Activated T-cell treated with anti-CD3 and anti-CD28 coated beads, Interleukin-2, amount 50 U/mL, for 72 hours (primary cell): ENCODE data around the gene TAF11L7. TPM values are rescaled to one million over a fixed set of nuclear protein-coding genes. Genes with fewer than 3 reads are reported as not detected.
"Not testable (repeated sequence)": the region's sequence is repeated elsewhere in the genome, so short reads cannot be mapped to it uniquely, and the experiment has no call there.

Source experiments
- ATAC-seq, 2 donors: fragments of 150-1000 bp; cut with Tn5 transposase; replicated peaks in 1 of 2; 2 replicates each; pipeline ENCODE4 v1.10.0; 2021; ENCODE audit warnings: moderate library complexity in 2 of 2, mild to moderate bottlenecking in 1 of 2
- DNase-seq, 2 donors: peaks; one replicate each; pipeline ENCODE4 v3.0.0; 2021 to 2022; ENCODE audit warnings: mixed read lengths in 1 of 2
- H3K27ac Mint-ChIP-seq: one replicate; pipeline ENCODE4 v1.8.0; 2022; ENCODE audit warnings: mild to moderate bottlenecking, moderate library complexity, mixed read lengths
- H3K27me3 Mint-ChIP-seq: one replicate; pipeline ENCODE4 v1.8.0; 2022; ENCODE audit warnings: low read depth, mixed read lengths
- H3K36me3 Mint-ChIP-seq, 2 donors: one replicate each; pipeline ENCODE4 v1.8.0; 2022; ENCODE audit warnings: mixed read lengths in 2 of 2, mild to moderate bottlenecking in 1 of 2; ENCODE audit not compliant: insufficient read depth in 2 of 2
- H3K4me1 Mint-ChIP-seq: one replicate; pipeline ENCODE4 v1.8.0; 2022; ENCODE audit warnings: low read depth, mixed read lengths
- H3K4me3 Mint-ChIP-seq, 2 donors: one replicate each; pipeline ENCODE4 v1.8.0; 2022; ENCODE audit warnings: mild to moderate bottlenecking in 2 of 2, mixed read lengths in 2 of 2, moderate library complexity in 2 of 2
- H3K9me3 Mint-ChIP-seq, 2 donors: one replicate each; pipeline ENCODE4 v1.8.0; 2022; ENCODE audit warnings: mixed read lengths in 2 of 2
- total RNA-seq, 2 donors: library from RNA; stranded (reverse); gene quantifications; one replicate each; pipeline ENCODE4 v1.2.3, GENCODE V29; 2022

Gene TAF11L7
- not detected for total RNA-seq

- H3K4me3 Mint-ChIP-seq, H3K36me3 Mint-ChIP-seq, H3K27ac Mint-ChIP-seq, H3K9me3 Mint-ChIP-seq, DNase-seq, H3K27me3 Mint-ChIP-seq, H3K4me1 Mint-ChIP-seq, ATAC-seq: not testable (repeated sequence)
These were observed at the start of gene TAF11L7 for GRCh38 chr5:17585658-17586057. Gene TAF11L7, minus strand, starts transcription at chr5:17585758.

DNA sequence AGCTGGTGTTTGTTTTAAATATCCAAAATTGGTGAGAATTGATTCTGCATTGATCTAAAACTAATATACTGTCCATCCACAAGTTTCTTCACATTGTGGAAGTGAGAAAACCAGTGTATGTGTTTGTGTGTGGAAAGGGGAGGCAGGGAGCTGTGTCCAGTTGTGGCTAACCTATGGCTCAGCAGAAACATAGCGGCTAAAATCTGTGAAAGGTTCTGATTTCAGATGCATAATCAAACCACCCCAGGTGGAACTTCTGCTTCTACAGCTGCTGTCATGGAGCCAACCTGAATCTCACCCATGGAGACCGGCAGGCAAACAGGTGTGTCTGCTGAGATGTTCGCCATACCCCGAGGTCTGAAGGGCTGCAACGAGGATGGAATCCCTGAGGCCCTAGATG is 48.6 kb upstream of the TAF11L7 start, which contains the start of gene TAF11L14:
Gene TAF11L14 (plus strand): TSS at position 301 of the 400 bp plus-strand sequence.
- H3K9me3 Mint-ChIP-seq: peaks cover 2% of the 10 kb centered on the region in 2 donors
- no peak for DNase-seq
- H3K4me3 Mint-ChIP-seq: no peak within 1 kb of the TSS
- ATAC-seq: no peak
- H3K36me3 Mint-ChIP-seq: no peaks in the 10 kb centered on the region
- H3K27ac Mint-ChIP-seq: no peak within 1 kb of the TSS
- H3K4me1 Mint-ChIP-seq: no peaks in the 10 kb centered on the region
- no peaks in the 10 kb centered on the region for H3K27me3 Mint-ChIP-seq

DNA sequence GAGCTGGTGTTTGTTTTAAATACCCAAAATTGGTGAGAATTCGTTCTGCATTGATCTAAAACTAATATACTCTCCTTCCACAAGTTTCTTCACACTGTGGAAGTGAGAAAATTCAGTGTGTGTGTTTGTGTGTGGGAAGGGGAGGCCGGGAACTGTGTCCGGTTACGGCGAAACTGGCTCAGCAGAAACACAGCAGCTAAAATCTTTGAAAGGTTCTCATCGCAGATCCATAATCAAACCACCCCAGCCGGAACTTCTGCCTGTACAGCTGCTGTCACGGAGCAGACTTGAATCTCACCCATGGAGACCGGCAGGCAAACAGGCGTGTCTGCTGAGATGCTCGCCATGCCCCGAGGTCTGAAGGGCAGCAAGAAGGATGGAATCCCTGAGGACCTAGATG is 46.2 kb upstream of the TAF11L7 start, which contains the start of gene TAF11L13:
Gene TAF11L13 (plus strand): TSS at position 301 of the 400 bp plus-strand sequence.
- not testable (repeated sequence) for DNase-seq, ATAC-seq, H3K4me3 Mint-ChIP-seq

DNA sequence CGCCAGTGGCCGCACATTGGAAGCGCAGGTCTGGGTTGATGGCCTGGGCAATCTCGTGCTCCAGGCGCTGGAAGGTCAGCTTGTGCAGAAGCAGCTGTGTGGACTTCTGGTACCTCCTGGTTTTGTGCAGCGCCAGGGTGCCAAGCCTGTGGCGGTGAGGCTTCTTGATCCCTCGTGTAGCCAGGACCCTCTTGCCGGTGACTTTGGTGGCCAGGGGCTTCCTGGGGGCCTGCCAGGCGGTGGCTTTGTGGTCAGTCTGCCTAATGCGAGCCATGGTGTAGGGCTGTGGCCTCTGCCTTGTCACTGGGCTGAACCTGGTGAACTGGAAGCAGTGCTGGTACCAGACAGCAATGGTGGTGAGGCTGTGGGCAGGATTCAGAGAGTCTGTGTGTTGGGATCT is 40.1 kb upstream of the TAF11L7 start:
- no peak overlapping the region for H3K27ac Mint-ChIP-seq
- ATAC-seq (no peak), DNase-seq (no peak)
- peaks cover 3 to 6% of the 10 kb centered on the region in 2 donors for H3K9me3 Mint-ChIP-seq
- no peak overlapping the region for H3K4me3 Mint-ChIP-seq
- no peaks in the 10 kb centered on the region for H3K27me3 Mint-ChIP-seq
- H3K36me3 Mint-ChIP-seq: no peaks in the 10 kb centered on the region
- H3K4me1 Mint-ChIP-seq: no peaks in the 10 kb centered on the region

More for the DNA sequence above, 46.2 kb upstream of the TAF11L7 start, which contains the start of gene TAF11L13:
- H3K4me1 Mint-ChIP-seq, H3K9me3 Mint-ChIP-seq, H3K27me3 Mint-ChIP-seq, H3K27ac Mint-ChIP-seq, H3K36me3 Mint-ChIP-seq: not testable (repeated sequence)

- no peaks in the 10 kb centered on the region for H3K36me3 Mint-ChIP-seq
These were observed 35.1 kb upstream of the TAF11L7 start for GRCh38 chr5:17620627-17621026.

GRCh38 chr5:17619354-17619753 is 33.8 kb upstream of the TAF11L7 start:
- no peak for DNase-seq
- Mint-ChIP-seq H3K4me1 (no peaks in the 10 kb centered on the region), H3K27ac (no peak overlapping the region), H3K36me3 (no peaks in the 10 kb centered on the region), H3K9me3 (peaks cover 5 to 7% of the 10 kb centered on the region in 2 donors), H3K27me3 (no peaks in the 10 kb centered on the region), H3K4me3 (no peak overlapping the region)
- ATAC-seq: no peak

More at GRCh38 chr5:17620627-17621026, 35.1 kb upstream of the TAF11L7 start:
- Mint-ChIP-seq H3K4me1 (no peaks in the 10 kb centered on the region), H3K27me3 (no peaks in the 10 kb centered on the region), H3K4me3 (no peak overlapping the region), H3K27ac (no peak overlapping the region), H3K9me3 (peaks cover 3 to 7% of the 10 kb centered on the region in 2 donors)
- no peak for DNase-seq
- ATAC-seq: no peak

DNA sequence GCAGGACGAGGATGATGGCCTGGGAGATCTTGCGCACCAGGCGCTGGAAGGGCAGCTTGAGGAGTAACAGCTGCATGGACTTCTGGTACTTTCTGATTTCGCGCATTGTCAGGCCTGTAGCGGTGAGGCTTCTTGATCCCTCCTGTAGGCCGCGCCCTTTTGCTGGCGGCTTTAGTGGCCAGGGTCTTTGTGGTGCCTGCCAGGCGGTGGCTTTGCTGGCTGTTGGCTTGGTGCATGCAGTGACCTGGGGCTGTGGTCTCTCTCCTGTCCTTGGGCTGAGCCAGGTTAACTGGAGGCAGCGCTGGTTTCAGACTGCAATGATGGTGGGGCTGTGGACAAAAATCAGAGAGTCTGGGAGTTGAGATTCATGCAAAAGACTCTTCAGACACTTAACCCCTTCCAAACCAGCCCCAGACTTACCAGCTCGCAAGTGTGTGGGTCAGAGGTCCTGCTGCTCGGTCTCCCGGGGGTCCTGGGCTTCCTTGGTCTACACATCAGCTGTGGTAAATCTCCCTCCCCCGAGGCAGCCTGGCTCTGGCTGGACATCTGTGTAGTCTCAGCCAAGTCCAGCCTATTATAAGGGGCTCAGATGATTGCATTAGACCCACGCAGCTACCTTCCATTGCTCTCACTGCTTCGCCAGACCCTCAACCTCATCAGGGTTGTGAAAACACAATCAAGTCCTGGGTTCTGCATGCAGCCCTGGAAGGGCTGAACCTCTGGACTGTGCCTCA is 29.5 kb upstream of the TAF11L7 start:
- ATAC-seq: no peak

GRCh38 chr5:17610092-17610491 is 24.5 kb upstream of the TAF11L7 start, which contains the start of gene TAF11L12:
Gene TAF11L12, plus strand, starts transcription at chr5:17610392.
- not testable (repeated sequence) for H3K4me1 Mint-ChIP-seq, H3K36me3 Mint-ChIP-seq, H3K4me3 Mint-ChIP-seq, H3K27ac Mint-ChIP-seq, DNase-seq, H3K9me3 Mint-ChIP-seq, H3K27me3 Mint-ChIP-seq, ATAC-seq

More for the DNA sequence above, 29.5 kb upstream of the TAF11L7 start:
- H3K4me3 Mint-ChIP-seq: no peak overlapping the region
- no peaks in the 10 kb centered on the region for H3K27me3 Mint-ChIP-seq
- peaks cover 4 to 7% of the 10 kb centered on the region in 2 donors for H3K9me3 Mint-ChIP-seq
- no peak overlapping the region for H3K27ac Mint-ChIP-seq
- H3K36me3 Mint-ChIP-seq: no peaks in the 10 kb centered on the region
- no peak for DNase-seq
- no peaks in the 10 kb centered on the region for H3K4me1 Mint-ChIP-seq

DNA sequence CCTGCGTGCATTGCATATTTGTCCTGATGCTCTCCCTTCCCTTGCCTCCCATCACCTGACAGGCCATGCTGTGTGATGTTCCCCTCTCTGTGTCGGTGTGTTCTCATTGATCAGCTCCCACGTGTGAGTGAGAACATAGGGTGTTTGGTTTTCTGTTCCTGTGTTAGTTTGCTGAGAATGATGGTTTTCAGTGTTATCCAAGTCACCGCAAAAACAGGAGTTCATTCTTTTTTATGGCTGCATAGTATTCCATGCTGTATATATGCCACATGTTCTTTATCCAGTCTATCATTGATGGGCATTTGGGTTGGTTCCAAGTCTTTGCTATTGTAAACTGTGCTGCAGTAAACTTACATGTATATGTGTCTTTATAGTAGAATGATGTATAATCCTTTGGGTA is 21.9 kb upstream of the TAF11L7 start:
- H3K36me3 Mint-ChIP-seq, ATAC-seq, DNase-seq, H3K9me3 Mint-ChIP-seq, H3K27ac Mint-ChIP-seq, H3K4me1 Mint-ChIP-seq, H3K27me3 Mint-ChIP-seq, H3K4me3 Mint-ChIP-seq: not testable (repeated sequence)

DNA sequence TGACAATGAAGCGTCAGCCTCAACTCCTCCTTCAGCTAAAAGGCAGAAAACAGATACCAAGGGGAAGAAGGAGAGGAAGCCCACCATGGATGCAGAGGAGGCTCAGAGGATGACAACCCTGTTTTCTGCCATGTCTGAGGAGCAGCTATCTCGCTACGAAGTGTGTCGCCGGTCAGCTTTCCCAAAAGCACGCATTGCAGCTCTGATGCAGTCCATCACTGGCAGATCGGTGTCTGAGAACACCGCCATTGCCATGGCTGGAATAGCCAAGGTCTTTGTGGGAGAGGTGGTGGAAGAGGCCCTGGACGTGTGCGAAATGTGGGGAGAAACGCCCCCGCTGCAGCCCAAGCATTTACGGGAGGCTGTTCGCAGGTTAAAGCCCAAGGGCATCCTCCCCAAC is 19.4 kb upstream of the TAF11L7 start:
- peaks cover 0 to 8% of the 10 kb centered on the region in 2 donors for H3K9me3 Mint-ChIP-seq
- no peaks in the 10 kb centered on the region for H3K4me1 Mint-ChIP-seq
- no peak overlapping the region for H3K27ac Mint-ChIP-seq
- H3K27me3 Mint-ChIP-seq: no peaks in the 10 kb centered on the region
- ATAC-seq: no peak
- no peak for DNase-seq
- H3K36me3 Mint-ChIP-seq: no peaks in the 10 kb centered on the region
- no peak overlapping the region for H3K4me3 Mint-ChIP-seq

DNA sequence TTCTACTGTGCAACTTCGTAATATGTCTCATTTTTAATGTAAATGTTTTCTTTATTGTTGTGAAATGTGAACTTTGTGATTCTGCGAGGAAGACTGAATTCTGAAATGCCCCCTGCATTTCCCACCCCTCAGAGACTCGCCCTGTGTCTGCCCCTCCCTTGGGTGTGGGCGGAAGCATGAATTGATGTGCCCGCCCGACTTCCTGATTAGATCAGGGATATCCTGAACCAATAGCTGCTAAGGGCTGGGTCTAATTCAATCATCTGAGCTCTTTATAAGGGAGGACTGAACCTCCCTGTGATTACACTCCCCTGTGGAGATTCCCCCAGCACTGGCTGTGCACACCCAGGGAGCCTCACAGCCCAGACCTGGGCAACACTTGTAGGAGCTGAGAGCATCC is 18.3 kb upstream of the TAF11L7 start, which contains the start of gene TAF11L11:
Gene TAF11L11 (plus strand): TSS at position 304 of the 400 bp plus-strand sequence.
- H3K27ac Mint-ChIP-seq, H3K27me3 Mint-ChIP-seq, DNase-seq, H3K4me3 Mint-ChIP-seq, H3K4me1 Mint-ChIP-seq, H3K9me3 Mint-ChIP-seq, ATAC-seq, H3K36me3 Mint-ChIP-seq: not testable (repeated sequence)

DNA sequence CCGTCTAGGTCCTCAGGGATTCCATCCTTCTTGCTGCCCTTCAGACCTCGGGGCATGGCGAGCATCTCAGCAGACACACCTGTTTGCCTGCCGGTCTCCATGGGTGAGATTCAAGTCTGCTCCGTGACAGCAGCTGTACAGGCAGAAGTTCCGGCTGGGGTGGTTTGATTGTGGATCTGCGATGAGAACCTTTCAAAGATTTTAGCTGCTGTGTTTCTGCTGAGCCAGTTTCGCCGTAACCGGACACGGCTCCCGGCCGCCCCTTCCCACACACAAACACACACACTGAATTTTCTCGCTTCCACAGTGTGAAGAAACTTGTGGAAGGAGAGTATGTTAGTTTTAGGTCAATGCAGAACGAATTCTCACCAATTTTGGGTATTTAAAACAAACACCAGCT is 12.2 kb upstream of the TAF11L7 start, which contains the start of gene TAF11L10:
Gene TAF11L10 (minus strand): TSS at position 101 of the 400 bp plus-strand sequence.
- DNase-seq, H3K4me1 Mint-ChIP-seq, ATAC-seq, H3K27ac Mint-ChIP-seq, H3K36me3 Mint-ChIP-seq, H3K4me3 Mint-ChIP-seq, H3K9me3 Mint-ChIP-seq, H3K27me3 Mint-ChIP-seq: not testable (repeated sequence)

DNA sequence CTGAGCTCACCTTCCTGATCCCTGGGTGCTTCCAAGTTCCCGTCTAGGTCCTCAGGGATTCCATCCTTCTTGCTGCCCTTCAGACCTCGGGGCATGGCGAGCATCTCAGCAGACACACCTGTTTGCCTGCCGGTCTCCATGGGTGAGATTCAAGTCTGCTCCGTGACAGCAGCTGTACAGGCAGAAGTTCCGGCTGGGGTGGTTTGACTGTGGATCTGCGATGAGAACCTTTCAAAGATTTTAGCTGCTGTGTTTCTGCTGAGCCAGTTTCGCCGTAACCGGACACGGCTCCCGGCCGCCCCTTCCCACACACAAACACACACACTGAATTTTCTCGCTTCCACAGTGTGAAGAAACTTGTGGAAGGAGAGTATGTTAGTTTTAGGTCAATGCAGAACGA is 8.7 kb upstream of the TAF11L7 start, which contains the start of gene TAF11L9:
Gene TAF11L9 (minus strand): TSS at position 140 of the 400 bp plus-strand sequence.
- not testable (repeated sequence) for H3K27me3 Mint-ChIP-seq, H3K27ac Mint-ChIP-seq, ATAC-seq, H3K4me1 Mint-ChIP-seq, DNase-seq, H3K9me3 Mint-ChIP-seq, H3K4me3 Mint-ChIP-seq, H3K36me3 Mint-ChIP-seq
